Iris pigment epithelial cell (primary cell): ENCODE data around the gene FURIN.
A peak's percentile ranks its signal among the peaks of the same experiment; 100 is the strongest.
"Not testable (repeated sequence)": the region's sequence is repeated elsewhere in the genome, so short reads cannot be mapped to it uniquely, and the experiment has no call there.

Experiments used
- DNase-seq: peaks from one replicate; pipeline ENCODE4 v3.0.0-alpha.2; 2011; ENCODE audit warnings: low read depth

The FURIN gene

GRCh38 chr15:90868261-90868689 is at the start of gene FURIN:
Gene FURIN (plus strand): TSS chr15:90868588. CDS start chr15:90875741, 7,153 bp downstream.
- DNase-seq = no peak

DNA sequence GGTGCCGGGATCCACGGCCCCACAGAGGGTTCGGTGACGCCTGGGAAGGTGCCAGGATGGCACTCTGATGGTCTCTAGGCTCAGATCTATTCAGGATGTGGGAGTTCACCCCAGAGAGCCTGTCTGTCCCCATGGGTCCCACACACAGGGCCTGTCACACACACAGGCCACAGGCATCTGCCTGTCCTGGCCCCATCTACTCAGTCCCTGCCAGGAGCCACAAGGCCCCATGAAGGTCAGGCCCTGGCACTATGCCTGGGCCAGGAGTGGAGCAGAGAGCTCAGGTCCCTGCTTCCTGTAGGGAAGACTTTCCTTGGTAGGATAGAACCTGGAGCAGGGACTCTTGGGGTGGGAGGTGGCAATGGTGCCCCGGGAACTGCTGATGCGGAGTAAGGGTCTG is 49.0 kb upstream of the FURIN start:
- DNase-seq = no peak

- DNase-seq = no peak
Observed at GRCh38 chr15:90819850-90820249, 48.5 kb upstream of the FURIN start.

DNA sequence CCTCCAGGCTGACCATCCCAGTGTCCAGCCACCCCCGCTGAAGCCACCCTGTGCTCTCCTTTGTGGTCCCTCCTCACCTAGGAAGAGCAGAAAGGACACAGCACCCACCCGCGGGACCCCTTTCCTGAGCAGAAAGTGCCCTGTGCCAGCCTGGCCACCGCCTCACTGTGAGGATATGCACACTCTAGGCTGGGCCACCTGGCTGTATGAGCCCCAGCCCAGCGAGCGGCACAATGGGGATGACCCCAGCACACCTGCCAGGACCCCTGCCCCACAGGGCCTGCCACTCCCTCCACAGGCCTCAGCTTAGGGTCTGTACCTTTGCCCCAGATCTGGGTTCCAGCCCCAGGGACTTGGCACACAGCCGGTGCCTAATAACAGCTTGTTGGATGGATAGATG is 47.9 kb upstream of the FURIN start:
- DNase-seq = no peak

DNA sequence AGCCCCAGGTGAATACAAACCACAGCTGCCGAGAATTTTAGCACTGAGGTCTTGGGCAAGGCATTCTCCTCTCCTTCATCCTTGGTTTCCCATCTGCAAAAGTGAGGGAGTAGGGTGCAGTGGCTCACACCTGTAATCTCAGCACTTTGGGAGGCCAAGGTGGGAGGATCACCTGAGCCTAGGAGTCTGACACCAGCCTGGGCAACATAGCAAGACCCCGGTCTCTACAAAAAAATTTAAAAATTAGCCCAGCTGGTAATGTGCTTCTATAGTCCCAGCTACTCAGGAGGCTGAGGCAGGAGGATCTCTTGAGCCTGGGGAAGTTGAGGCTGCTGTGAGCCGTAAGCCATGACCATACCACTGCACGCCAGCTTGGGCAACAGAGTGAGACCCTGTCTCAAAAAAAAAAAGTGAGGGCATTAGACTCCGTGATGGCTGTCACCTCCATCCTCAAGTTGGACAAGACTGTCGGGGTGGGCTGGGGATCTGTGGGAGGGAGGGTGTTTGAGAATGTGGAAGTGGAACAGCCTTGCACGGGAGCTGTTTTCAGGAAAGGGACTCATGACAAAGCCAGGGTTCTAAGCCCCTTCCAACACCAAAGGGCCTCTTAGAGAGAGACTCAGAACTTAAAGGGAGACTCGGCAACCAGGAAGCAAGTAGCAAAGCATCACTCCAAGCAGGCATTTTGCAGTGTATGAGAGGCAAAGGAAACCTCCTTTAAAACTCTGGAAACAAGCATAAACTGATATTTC is 46.0 kb upstream of the FURIN start:
- no peak for DNase-seq

DNA sequence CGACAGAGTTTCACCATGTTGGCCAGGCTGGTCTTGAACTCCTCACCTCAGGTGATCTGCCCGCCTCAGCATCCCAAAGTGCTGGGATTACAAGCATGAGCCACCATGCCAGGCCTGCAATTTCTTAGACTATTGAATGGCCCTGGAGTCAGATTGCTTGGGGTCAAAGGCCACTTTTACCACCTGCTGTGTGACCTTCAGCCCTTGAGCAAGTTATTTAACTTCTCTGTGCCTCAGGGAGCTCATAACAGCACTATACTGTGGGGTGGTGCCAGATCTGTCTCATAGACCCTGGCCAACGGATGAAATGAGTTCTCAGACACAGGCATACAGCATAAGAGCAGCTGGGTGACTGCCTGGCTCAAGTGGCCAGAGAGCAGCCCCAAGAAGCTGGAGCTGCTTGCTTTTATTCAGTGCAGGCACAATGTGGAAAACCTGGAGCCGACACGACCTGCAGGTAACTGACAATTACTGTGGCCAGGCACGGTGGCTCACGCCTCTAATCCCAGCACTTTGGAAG is 44.9 kb upstream of the FURIN start:
- no peak for DNase-seq

GRCh38 chr15:90825115-90825899 is 43.1 kb upstream of the FURIN start:
- DNase-seq = not testable (repeated sequence)

DNA sequence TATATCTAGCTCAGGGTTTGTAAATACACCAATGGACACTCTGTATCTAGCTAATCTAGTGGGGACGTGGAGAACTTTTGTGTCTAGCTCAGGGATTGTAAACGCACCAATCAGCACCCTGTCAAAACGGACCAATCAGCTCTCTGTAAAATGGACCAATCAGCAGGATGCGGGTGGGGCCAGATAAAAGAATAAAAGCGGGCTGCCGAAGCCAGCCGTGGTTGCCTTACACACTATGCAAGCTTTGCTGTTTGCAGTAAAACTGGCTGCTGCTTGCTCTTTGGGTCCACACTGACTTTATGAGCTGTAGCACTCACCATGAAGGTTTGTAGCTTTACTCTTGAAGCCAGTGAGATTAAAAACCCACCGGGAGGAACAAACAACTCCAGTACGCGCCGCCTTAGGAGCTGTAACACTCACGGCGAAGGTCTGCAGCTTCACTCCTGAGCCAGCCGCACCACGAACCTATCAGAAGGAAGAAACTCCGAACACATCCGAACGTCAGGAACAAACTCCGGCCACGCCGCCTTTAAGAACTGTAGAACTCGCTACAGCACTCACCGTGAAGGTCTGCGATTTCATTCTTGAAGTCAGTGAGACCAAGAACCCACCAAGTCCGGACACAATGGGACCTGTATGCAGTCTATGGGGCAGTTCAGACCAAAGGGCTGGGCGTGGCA is 42.0 kb upstream of the FURIN start:
- not testable (repeated sequence) for DNase-seq

DNA sequence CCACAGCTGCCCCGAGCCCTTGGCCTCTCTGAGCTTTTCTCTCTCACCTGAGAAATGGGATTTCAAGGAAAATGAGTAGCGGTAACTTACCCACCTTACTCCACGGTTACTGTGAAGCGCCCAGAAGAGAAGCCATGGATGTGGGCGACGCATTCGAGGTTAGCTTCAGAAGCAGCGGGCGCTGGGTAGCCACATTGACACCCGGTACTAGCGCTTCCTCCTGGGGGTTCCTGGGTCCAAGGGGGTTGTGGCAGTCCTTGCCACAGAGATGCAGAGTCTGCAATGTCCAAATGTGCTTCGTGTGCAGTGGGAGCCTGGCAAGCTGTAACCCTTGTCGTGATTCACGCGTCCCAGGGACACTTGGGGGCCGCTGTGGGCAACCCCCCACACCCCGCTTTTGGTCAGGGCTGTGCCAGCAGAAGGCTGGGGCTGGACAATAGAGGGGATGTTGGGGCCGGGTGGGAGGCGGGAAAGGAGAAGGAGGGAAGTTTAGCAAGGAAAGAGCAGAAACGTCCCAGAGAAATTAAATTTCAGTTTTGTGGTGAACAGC is 41.4 kb upstream of the FURIN start:
- DNase-seq = no peak

GRCh38 chr15:90828111-90828510 is 40.3 kb upstream of the FURIN start:
- no peak for DNase-seq

DNA sequence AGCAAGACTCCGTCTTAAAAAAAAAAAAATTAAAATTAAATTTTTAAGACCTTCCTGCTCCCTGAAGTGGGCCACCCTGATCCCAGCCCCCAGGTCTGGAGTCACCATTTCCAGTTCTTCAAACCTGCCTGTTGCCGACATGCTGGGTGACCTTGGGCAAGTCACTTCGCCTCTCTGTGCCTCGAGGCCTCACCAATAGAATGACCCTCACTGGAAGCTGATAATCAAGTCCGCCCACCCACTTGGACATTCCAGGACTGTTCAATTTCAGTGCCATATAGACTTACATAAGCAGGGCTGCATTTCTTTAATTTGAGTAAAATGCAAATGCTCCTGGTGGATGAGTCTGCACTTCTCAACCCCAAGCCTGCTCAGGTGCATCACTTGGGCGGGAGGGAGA is 39.3 kb upstream of the FURIN start:
- DNase-seq = no peak

DNA sequence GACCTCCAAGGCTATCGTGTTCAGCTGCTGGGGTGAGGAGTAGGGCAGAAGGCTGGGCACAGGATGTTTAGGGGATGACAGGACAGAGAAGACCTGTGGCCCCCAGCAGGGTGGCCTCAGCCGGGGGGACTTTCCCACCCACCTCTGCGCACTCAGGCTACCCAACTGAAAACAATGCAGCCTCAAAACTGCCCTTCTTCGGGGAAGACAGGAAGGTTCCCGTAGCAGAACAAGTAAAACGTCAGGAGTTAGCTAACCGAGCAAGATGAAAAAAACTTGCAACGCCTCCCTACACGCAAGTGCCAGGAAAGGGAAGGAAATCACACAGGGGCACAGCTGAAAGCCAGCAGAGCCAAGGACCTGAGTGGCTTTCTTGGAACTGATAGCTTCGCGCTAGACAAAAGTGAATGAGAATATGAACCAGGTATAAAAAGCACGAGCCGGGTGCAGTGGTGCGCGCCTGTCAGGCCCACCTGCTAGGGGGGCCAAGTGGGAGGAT is 38.4 kb upstream of the FURIN start:
- no peak for DNase-seq

GRCh38 chr15:90834626-90835025 is 33.8 kb upstream of the FURIN start:
- DNase-seq = no peak

DNA sequence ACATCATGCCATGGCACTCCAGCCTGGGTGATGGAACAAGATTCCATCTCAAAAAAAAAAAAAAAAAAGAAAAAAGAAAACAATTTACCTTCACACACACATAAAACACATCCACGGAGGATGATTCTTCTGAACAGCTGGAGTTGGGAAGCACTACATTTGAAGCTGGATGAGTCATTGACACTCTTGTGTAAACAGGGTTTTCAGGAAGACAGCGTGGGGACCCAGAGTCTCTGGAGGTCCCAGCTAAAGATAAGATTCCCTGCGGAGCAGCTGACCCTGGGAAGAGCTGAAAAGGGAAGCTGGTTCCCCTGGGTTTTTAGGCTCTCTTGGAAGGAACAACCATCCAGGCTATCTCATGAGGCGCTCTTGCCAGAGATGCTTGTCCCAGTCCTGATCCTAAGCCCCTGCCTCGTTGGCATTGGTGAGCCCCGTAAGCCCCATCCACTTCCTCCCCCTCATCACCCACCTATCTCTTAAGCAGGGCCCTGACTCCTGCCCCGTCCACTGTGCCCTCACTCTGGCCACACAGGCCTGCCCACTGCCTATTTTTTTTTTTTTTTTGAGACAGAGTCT is 32.0 kb upstream of the FURIN start:
- peak; percentile 70 for DNase-seq

- DNase-seq = no peak
Observed at GRCh38 chr15:90837094-90837493, 31.3 kb upstream of the FURIN start.

DNA sequence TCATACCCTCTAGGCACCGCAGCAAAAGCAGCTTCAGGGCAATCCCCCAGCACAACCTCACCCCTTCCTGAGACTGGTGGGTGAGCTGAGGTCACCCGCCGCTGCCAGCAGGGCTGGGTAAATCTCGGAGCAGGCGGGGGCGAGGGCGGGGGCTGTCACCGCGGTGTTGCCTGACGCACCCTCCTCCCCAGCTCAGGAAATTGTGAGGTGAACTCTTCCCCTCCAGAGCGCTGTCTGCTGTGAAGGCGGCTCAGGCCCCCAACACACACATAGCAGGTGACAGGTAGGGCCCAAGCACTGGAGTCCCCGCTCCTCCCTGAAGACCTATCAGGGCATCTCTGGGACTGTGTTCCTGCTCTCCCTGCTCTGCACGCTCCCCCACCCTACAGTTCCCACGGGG is 30.2 kb upstream of the FURIN start:
- no peak for DNase-seq

DNA sequence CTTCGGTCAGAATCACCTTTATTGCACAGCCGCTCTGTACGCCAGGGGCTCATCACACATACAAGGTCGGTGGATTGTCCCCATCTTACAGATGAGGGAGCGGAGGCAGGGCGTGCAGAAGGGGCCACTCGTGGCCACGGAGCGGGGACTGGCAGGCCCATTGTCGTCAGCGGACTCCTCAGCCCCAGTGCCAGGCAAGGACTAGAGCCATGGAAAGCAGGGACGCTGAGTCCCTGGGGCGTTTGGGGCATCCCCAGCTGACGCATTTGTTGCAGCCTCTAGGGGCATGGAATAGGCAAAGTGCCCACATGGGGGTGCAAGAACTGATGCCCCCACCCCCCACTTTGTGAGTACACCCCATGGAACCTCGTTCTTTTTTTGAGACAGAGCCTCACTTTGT is 29.8 kb upstream of the FURIN start:
- no peak for DNase-seq

DNA sequence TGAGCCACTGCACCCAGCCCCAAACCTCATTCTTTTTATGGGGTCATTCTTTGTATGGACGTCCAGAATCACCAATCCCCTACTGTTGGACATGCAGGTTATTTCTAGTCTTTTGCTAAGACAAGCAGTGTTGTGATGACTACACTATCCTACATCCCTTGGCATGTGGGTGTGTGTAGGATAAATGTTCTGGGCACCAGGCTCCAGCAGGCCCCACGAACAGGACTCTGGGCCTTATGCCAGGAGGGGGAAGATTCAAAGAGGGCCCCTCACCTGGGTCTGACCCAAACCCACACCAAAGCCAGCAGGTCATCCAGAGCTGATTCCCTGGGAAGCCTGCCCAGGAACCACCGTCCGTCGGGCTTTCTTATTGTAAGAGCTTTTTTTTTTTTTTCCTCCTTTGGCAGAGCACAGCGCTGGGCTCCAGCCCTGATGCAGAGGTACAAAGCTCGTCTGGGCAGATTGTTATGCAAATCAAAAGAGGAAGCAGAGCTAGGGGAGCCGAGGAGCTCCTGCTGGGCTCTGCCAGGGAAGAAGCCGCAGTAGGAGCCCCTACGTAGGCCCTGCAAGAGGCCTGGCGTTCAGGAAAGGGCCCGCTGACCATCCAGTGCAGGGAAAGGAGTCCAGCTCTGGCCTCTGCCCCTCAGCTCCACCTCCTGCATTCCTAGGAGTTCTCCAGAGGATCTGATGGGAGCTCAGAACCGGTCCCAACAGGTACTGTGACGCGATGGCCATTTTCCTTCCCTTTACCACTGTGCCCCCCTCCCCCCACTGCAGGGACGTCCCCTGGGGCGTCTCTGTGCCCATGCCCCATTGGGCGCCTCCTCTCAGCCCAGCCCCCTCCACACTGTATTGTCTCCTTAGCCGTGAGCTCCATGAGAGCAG is 29.0 kb upstream of the FURIN start:
- DNase-seq = peak; percentile 10

DNA sequence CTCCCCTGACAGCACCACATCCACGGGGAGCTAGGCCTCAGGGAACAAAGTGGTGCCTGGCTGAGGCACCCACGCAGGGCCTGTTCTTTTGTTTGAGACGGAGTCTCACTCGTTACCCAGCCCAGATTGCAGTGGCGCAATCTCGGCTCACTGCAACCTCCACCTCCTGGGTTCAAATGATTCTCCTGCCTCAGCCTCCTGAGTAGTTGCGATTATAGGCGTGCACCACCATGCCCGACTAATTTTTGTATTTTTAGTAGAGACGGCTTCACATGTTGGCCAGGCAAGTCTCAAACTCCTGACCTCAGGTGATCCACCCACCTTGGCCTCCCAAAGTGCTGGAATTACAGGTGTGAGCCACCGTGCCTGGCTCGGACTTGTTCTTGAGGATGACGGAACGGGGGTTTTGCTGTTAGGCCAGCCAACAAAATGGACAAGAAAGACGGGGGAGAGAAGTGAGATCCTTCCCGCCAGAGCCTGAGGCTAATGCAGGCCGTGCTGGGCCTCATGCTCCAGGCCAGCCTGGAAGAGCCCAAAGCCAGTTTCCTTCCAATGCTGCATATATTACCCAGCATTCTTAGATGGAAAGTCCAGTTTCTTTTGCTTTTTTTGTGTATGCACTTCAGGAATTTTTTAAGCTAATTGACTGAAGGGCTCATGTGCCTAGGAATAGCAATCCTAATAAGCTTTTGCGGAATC is 28.1 kb upstream of the FURIN start:
- no peak for DNase-seq

GRCh38 chr15:90840954-90841353 is 27.4 kb upstream of the FURIN start:
- no peak for DNase-seq
